Measurements from ENCODE around the gene CAPN3.
"Not testable (repeated sequence)": the region's sequence is repeated elsewhere in the genome, so short reads cannot be mapped to it uniquely, and the experiment has no call there.

CAPN3 gene

GRCh38 chr15:42336650-42337049, 22.7 kb upstream of the CAPN3 start:
- not testable (repeated sequence) for H3K9me3 ChIP-seq (replicated peaks; ENCODE audit: low read length); H3K9ac ChIP-seq (ENCODE audit: low read depth, low read length); H3K4me2 ChIP-seq (ENCODE audit: low read length); H3K27me3 ChIP-seq (ENCODE audit: control insufficient read depth, insufficient read depth, low read length); H3K4me3 ChIP-seq (ENCODE audit: low read length); H3K4me1 ChIP-seq (ENCODE audit: control insufficient read depth, insufficient read depth, low read length); H3K36me3 ChIP-seq (ENCODE audit: insufficient read depth, low read length)

DNA sequence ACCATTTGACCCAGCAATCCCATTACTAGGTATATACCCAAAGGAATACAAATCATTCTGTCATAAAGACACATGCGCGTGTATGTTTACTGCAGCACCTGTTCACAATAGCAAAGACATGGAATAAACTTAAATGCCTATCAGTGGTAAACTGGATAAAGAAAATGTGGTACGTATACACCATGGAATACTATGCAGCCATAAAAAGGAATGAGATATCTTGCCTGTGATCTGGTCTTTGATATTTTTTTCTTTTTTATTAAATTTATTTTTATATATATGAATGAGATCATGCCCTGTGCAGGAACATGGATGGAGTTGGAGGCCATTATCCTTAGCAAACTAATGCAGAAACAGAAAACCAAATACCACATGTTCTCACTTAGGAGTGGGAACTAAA, 22.2 kb upstream of the CAPN3 start:
- not testable (repeated sequence) for H3K4me2 ChIP-seq (ENCODE audit: low read length); H3K4me3 ChIP-seq (ENCODE audit: low read length); H3K9me3 ChIP-seq (replicated peaks; ENCODE audit: low read length); H3K36me3 ChIP-seq (ENCODE audit: insufficient read depth, low read length); H3K4me1 ChIP-seq (ENCODE audit: control insufficient read depth, insufficient read depth, low read length); H3K27me3 ChIP-seq (ENCODE audit: control insufficient read depth, insufficient read depth, low read length); H3K9ac ChIP-seq (ENCODE audit: low read depth, low read length)

DNA sequence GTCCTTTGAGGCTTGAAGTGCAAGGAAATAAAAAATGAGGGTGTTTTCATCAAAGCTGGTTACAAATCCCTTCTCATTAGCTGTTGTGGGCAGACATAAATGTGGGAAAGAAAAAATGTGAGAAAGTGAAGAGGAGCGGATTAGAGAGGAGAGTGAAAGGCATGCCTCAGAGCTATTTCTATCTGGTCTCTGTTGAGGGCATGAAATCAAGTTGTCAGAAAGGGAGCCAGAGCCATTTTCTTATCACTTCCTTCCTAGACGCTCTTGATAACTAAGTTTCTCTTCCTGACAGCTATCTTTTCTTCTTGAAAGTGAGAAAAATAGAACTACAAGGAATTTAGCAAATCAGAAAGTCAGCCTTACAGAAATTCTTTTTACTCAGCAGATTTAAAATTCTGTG, 20.8 kb upstream of the CAPN3 start:
- H3K36me3 ChIP-seq (ENCODE audit: insufficient read depth, low read length) = no peaks in the 10 kb centered on the region
- no peaks in the 10 kb centered on the region for H3K27me3 ChIP-seq (ENCODE audit: control insufficient read depth, insufficient read depth, low read length)
- no peaks in the 10 kb centered on the region for H3K9me3 ChIP-seq (replicated peaks; ENCODE audit: low read length)
- no peak overlapping the region for H3K4me3 ChIP-seq (ENCODE audit: low read length)
- H3K4me1 ChIP-seq (ENCODE audit: control insufficient read depth, insufficient read depth, low read length) = peaks cover 7% of the 10 kb centered on the region
- no peak overlapping the region for H3K4me2 ChIP-seq (ENCODE audit: low read length)
- no peak overlapping the region for H3K9ac ChIP-seq (ENCODE audit: low read depth, low read length)

DNA sequence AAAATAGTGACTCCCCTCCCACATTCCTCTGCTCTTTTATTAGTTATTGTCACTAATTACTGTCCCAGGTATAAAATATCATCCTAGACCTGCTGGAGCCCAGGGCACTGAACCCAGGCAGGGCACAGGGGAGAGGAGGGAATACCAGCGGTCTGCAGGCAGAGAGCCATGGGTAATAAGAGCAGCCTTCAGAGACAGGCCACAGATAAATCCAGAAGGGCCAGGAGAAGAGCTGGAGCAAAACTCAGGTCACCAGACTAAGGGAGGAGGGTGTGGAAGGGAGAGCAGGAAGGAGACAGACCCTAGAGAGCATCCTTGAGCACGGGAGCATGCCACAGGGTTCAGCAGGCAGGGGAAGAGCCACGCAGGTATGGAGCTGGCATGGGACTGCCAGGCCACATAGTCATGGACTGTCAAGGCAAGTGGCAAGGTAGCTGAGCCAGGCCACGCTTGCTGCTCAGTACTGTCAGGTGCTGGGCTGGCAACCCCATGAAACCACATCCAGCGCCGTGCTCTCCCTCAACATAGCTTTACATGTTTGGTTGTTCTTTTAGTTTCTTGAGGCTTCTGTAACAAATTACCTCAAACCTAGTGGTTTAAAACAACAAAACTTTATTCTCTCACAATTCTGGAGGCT, 15.6 kb upstream of the CAPN3 start:
- Histone ChIP-seq H3K9me3 (replicated peaks; ENCODE audit: low read length) (no peaks in the 10 kb centered on the region), H3K9ac (ENCODE audit: low read depth, low read length) (no peak overlapping the region), H3K27me3 (ENCODE audit: control insufficient read depth, insufficient read depth, low read length) (no peaks in the 10 kb centered on the region), H3K4me1 (ENCODE audit: control insufficient read depth, insufficient read depth, low read length) (peaks cover 36% of the 10 kb centered on the region), H3K4me3 (ENCODE audit: low read length) (no peak overlapping the region), H3K36me3 (ENCODE audit: insufficient read depth, low read length) (no peaks in the 10 kb centered on the region), H3K4me2 (ENCODE audit: low read length) (no peak overlapping the region)

GRCh38 chr15:42344763-42345162, 14.5 kb upstream of the CAPN3 start:
- Histone ChIP-seq H3K36me3 (ENCODE audit: insufficient read depth, low read length) (no peaks in the 10 kb centered on the region), H3K27me3 (ENCODE audit: control insufficient read depth, insufficient read depth, low read length) (no peaks in the 10 kb centered on the region), H3K4me2 (ENCODE audit: low read length) (peak overlapping the region; percentile 17), H3K9ac (ENCODE audit: low read depth, low read length) (peak overlapping the region; percentile 34), H3K4me3 (ENCODE audit: low read length) (no peak overlapping the region), H3K9me3 (replicated peaks; ENCODE audit: low read length) (no peaks in the 10 kb centered on the region), H3K4me1 (ENCODE audit: control insufficient read depth, insufficient read depth, low read length) (peaks cover 45% of the 10 kb centered on the region)

GRCh38 chr15:42345504-42345903, 13.8 kb upstream of the CAPN3 start:
- peak overlapping the region; percentile 34 for H3K9ac ChIP-seq (ENCODE audit: low read depth, low read length)
- H3K4me1 ChIP-seq (ENCODE audit: control insufficient read depth, insufficient read depth, low read length) = peaks cover 45% of the 10 kb centered on the region
- H3K9me3 ChIP-seq (replicated peaks; ENCODE audit: low read length) = no peaks in the 10 kb centered on the region
- H3K4me2 ChIP-seq (ENCODE audit: low read length) = no peak overlapping the region
- no peaks in the 10 kb centered on the region for H3K36me3 ChIP-seq (ENCODE audit: insufficient read depth, low read length)
- no peaks in the 10 kb centered on the region for H3K27me3 ChIP-seq (ENCODE audit: control insufficient read depth, insufficient read depth, low read length)
- H3K4me3 ChIP-seq (ENCODE audit: low read length) = no peak overlapping the region

- Histone ChIP-seq H3K4me3 (ENCODE audit: low read length) (no peak overlapping the region), H3K9ac (ENCODE audit: low read depth, low read length) (peak overlapping the region; percentile 45), H3K36me3 (ENCODE audit: insufficient read depth, low read length) (no peaks in the 10 kb centered on the region), H3K4me2 (ENCODE audit: low read length) (peak overlapping the region; percentile 26), H3K4me1 (ENCODE audit: control insufficient read depth, insufficient read depth, low read length) (peaks cover 40% of the 10 kb centered on the region), H3K27me3 (ENCODE audit: control insufficient read depth, insufficient read depth, low read length) (no peaks in the 10 kb centered on the region), H3K9me3 (replicated peaks; ENCODE audit: low read length) (no peaks in the 10 kb centered on the region)
Observed at GRCh38 chr15:42348083-42348482, 11.2 kb upstream of the CAPN3 start.

- H3K27me3 ChIP-seq (ENCODE audit: control insufficient read depth, insufficient read depth, low read length) = no peaks in the 10 kb centered on the region
- H3K4me1 ChIP-seq (ENCODE audit: control insufficient read depth, insufficient read depth, low read length) = peaks cover 36% of the 10 kb centered on the region
- H3K4me3 ChIP-seq (ENCODE audit: low read length) = no peak overlapping the region
- H3K9ac ChIP-seq (ENCODE audit: low read depth, low read length) = peak overlapping the region; percentile 35
- H3K36me3 ChIP-seq (ENCODE audit: insufficient read depth, low read length) = no peaks in the 10 kb centered on the region
- H3K4me2 ChIP-seq (ENCODE audit: low read length) = peak overlapping the region; percentile 40
- no peaks in the 10 kb centered on the region for H3K9me3 ChIP-seq (replicated peaks; ENCODE audit: low read length)
Observed at GRCh38 chr15:42349186-42349585, 10.1 kb upstream of the CAPN3 start.

DNA sequence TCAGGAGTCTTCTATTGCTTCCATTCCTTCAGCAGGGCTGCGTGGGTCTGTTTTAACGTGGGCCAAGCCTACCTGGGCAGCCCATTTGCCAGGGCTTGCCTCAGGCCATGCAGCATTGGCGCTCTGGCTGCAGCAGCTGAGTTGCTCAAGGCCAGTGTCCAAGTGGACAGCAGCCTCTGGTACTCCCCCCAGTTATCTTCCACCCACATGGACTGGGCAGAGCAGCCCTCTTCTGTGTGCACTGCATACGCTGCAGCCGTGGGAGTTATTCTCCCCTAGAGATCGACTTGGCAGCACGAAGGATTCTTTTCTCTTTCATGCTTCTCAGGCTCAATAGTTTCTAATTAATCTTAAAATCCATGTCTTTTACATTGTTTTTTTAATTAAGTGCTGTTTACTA, 6.9 kb upstream of the CAPN3 start:
- peaks cover 22% of the 10 kb centered on the region for H3K4me1 ChIP-seq (ENCODE audit: control insufficient read depth, insufficient read depth, low read length)
- no peak overlapping the region for H3K4me3 ChIP-seq (ENCODE audit: low read length)
- peaks cover 7% of the 10 kb centered on the region for H3K36me3 ChIP-seq (ENCODE audit: insufficient read depth, low read length)
- no peaks in the 10 kb centered on the region for H3K9me3 ChIP-seq (replicated peaks; ENCODE audit: low read length)
- H3K9ac ChIP-seq (ENCODE audit: low read depth, low read length) = no peak overlapping the region
- no peaks in the 10 kb centered on the region for H3K27me3 ChIP-seq (ENCODE audit: control insufficient read depth, insufficient read depth, low read length)
- no peak overlapping the region for H3K4me2 ChIP-seq (ENCODE audit: low read length)

GRCh38 chr15:42353061-42353460, 6.2 kb upstream of the CAPN3 start:
- Histone ChIP-seq H3K27me3 (ENCODE audit: control insufficient read depth, insufficient read depth, low read length) (no peaks in the 10 kb centered on the region), H3K4me1 (ENCODE audit: control insufficient read depth, insufficient read depth, low read length) (peaks cover 15% of the 10 kb centered on the region), H3K9me3 (replicated peaks; ENCODE audit: low read length) (no peaks in the 10 kb centered on the region), H3K36me3 (ENCODE audit: insufficient read depth, low read length) (peaks cover 7% of the 10 kb centered on the region), H3K9ac (ENCODE audit: low read depth, low read length) (no peak overlapping the region), H3K4me2 (ENCODE audit: low read length) (no peak overlapping the region), H3K4me3 (ENCODE audit: low read length) (no peak overlapping the region)

- H3K27me3 ChIP-seq (ENCODE audit: control insufficient read depth, insufficient read depth, low read length) = no peaks in the 10 kb centered on the region
- no peak overlapping the region for H3K9ac ChIP-seq (ENCODE audit: low read depth, low read length)
- H3K36me3 ChIP-seq (ENCODE audit: insufficient read depth, low read length) = peaks cover 7% of the 10 kb centered on the region
Observed at GRCh38 chr15:42354824-42355223, 4.5 kb upstream of the CAPN3 start.

GRCh38 chr15:42355291-42355690, 4.0 kb upstream of the CAPN3 start:
- Histone ChIP-seq H3K4me1 (ENCODE audit: control insufficient read depth, insufficient read depth, low read length) (no peaks in the 10 kb centered on the region), H3K27me3 (ENCODE audit: control insufficient read depth, insufficient read depth, low read length) (no peaks in the 10 kb centered on the region), H3K9me3 (replicated peaks; ENCODE audit: low read length) (no peaks in the 10 kb centered on the region), H3K4me3 (ENCODE audit: low read length) (no peak overlapping the region), H3K36me3 (ENCODE audit: insufficient read depth, low read length) (peaks cover 7% of the 10 kb centered on the region), H3K4me2 (ENCODE audit: low read length) (no peak overlapping the region), H3K9ac (ENCODE audit: low read depth, low read length) (no peak overlapping the region)

More at GRCh38 chr15:42354824-42355223, 4.5 kb upstream of the CAPN3 start:
- no peaks in the 10 kb centered on the region for H3K9me3 ChIP-seq (replicated peaks; ENCODE audit: low read length)
- H3K4me3 ChIP-seq (ENCODE audit: low read length) = no peak overlapping the region
- H3K4me1 ChIP-seq (ENCODE audit: control insufficient read depth, insufficient read depth, low read length) = no peaks in the 10 kb centered on the region
- no peak overlapping the region for H3K4me2 ChIP-seq (ENCODE audit: low read length)
